Thymus (tissue), 11 donors: Measurements from ENCODE around the gene CACNA1G. TPM values are rescaled to one million over a fixed set of nuclear protein-coding genes. Genes with fewer than 3 reads are reported as not detected.

ENCODE experiments used
- DNase-seq, 9 donors: peaks; one replicate each; pipeline ENCODE4 v3.0.0-alpha.2; 2013; ENCODE audit warnings: low spot score in 9 of 9, low read depth in 6 of 9, missing footprints in 1 of 9
- H3K27ac ChIP-seq, 2 donors: one replicate each; pipeline ENCODE4 v1.5.1; 2013; ENCODE audit warnings: control low read depth in 1 of 2, low read depth in 1 of 2, low read length in 1 of 2, mild to moderate bottlenecking in 1 of 2, moderate library complexity in 1 of 2
- H3K27me3 ChIP-seq, 2 donors: one replicate each; pipeline ENCODE4 v1.5.1; 2013; ENCODE audit warnings: low read length in 1 of 2; ENCODE audit not compliant: control insufficient read depth in 2 of 2, insufficient read depth in 1 of 2
- H3K36me3 ChIP-seq, 2 donors: one replicate each; pipeline ENCODE4 v1.5.1; 2013; ENCODE audit warnings: low read length in 1 of 2, mild to moderate bottlenecking in 1 of 2, moderate library complexity in 1 of 2; ENCODE audit not compliant: control insufficient read depth in 2 of 2, insufficient read depth in 2 of 2
- H3K4me1 ChIP-seq, 2 donors: one replicate each; pipeline ENCODE4 v1.5.1; 2013; ENCODE audit warnings: low read length in 2 of 2; ENCODE audit not compliant: control insufficient read depth in 2 of 2, insufficient read depth in 2 of 2
- H3K4me3 ChIP-seq, 2 donors: one replicate each; pipeline ENCODE4 v1.5.1; 2013; ENCODE audit warnings: low read length in 2 of 2, control low read depth in 1 of 2, mild to moderate bottlenecking in 1 of 2
- H3K9me3 ChIP-seq, 2 donors: one replicate each; pipeline ENCODE4 v1.5.1; 2013; ENCODE audit warnings: low read length in 1 of 2, mild to moderate bottlenecking in 1 of 2; ENCODE audit not compliant: control insufficient read depth in 2 of 2, insufficient read depth in 1 of 2
- WGBS: extraction: QIAGEN DNeasy Blood & Tissue Kit; methylation state at CpG from one replicate; pipeline ENCODE4 v1.1.7; 2013; 5-methylcytosine and 5-hydroxymethylcytosine counted together
- polyA plus RNA-seq: library from polyadenylated mRNA; stranded (reverse); fragments of 200-250 nt; gene quantifications from one replicate; pipeline ENCODE4 v1.2.3, GENCODE V29; 2013
- total RNA-seq: library from RNA; stranded (reverse); fragments of 120-200 nt; gene quantifications from one replicate; pipeline ENCODE4 v1.2.4, GENCODE V29; 2013
- donor health status: healthy.

CACNA1G gene
- total and polyA plus RNA-seq, 2 donors, result 0.27 to 0.38 TPM

DNA sequence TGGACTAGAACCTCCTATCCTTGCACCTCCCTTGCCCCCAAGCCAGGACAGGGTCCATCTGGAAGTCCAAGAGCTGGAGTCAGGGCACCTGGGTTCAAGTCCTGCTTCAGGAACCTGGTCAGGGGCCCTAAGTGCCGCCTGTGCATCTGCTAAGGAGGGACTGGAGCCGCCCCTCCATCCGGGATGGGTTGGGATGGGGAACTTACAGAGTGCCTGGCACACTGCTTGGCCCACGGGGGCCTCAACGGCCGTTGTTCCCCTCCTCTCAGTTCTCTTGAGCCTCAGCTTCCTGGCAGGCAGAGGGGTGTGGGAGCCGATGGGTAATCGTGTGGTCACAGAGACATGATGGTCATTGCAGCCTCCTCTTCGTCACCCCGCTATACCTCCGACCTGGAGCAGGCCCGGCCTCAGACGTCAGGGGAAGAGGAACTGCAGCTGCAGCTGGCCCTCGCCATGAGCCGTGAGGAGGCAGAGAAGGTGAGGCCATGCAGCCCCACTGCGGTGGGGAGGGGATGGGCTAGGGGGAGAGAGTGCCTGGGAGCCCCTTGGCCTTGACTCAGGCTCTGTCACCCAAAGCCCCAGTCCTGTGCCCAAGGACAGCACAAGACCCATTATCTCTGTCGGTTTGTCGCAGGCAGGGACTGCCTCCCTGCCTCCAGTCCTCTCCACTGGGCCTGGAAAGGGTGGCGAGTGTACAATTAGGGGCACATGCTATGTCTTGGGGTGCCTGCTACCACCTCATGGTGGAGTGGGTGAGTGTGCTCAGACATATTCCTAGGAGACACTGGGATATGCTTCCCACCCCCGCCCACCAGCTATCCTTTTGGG lies 22.6 kb upstream of the CACNA1G start:
- DNase-seq, result no peak
- Histone ChIP-seq H3K9me3 (no peaks in the 10 kb centered on the region), H3K36me3 (no peaks in the 10 kb centered on the region), H3K4me1 (peaks cover 8 to 9% of the 10 kb centered on the region in 2 donors), H3K27ac (no peak overlapping the region), H3K4me3 (no peak overlapping the region), H3K27me3 (peaks cover 20 to 77% of the 10 kb centered on the region in 2 donors)
- WGBS, result 92% methylated on average over 20 of the region's 20 CpGs

DNA sequence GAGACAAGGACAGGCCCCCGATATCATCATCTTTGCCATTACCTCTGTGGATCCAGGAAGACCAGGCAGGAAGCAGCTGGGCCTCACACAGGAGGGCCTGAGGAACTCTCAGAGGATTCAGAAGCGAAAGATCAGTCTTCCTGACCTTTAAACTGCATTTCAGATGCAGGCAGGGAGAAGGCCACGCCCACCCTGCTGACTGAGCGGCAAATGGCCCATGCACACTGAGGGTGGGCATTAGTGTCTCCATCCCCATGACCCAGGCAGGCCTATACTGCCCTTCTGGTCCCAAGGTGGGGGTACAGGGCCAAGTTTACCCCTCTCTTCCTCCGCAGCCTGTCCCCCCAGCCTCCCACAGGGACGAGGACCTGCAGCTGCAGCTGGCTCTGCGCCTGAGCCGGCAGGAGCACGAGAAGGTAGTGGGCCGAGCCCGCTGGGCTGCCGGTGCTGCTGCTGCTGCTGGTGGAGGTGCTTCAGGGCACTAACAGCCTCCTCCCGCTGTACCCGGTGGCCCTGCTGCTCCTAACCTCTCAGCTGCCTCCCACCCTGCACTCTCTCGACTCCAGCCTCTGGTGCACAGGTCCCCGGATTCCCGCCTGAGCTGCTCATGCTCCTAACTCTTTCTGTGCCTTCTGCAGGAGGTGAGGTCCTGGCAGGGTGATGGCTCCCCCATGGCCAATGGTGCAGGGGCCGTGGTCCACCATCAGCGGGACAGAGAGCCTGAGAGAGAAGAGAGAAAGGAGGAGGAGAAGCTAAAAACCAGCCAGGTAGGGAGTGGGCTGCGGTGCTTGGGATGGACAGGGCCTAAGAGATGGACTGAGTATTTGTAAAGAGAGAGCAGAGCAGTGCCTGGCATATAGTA lies 21.7 kb upstream of the CACNA1G start:
- DNase-seq, result no peak
- H3K4me1 ChIP-seq, result peaks cover 8 to 9% of the 10 kb centered on the region in 2 donors
- peaks cover 16 to 74% of the 10 kb centered on the region in 2 donors for H3K27me3 ChIP-seq

DNA sequence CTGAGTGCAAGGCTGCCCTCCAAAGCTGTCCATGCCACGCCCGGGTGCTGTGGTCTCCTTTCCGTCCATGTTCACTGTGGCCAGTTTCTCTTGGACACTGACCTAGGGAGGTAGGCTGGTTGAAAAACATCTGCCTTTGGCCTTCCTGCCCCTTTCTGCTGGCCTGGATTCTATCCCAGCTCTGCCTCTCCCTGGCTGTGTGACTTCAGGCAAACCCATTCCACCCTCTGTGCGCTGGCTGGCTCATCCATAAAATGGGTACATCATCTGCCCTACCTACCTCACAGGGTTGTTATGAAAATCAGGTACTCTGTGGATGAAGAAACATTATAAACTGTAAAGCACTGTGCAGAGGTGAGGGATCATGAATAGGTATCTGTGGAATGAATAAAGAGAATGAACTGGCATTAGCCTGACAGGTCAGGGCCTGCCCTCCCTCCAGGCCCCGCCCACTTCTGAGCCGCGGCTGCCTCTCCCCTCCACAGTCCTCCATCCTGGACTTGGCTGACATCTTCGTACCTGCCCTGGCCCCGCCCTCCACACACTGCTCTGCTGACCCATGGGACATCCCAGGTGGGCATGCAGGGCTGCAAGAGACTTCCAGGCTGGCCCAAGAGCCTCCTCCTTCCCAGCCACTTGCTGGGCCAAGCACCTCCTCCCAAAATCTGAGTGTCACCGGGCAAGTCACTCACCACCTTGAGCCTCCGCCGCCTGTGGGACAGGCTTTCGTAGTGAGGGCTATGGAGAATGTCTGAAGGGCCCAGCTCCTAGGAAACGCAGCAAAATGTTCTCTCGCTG lies 20.6 kb upstream of the CACNA1G start:
- H3K9me3 ChIP-seq, result no peaks in the 10 kb centered on the region
- DNase-seq, result no peak
- H3K27ac ChIP-seq, result no peak overlapping the region
- H3K36me3 ChIP-seq, result no peaks in the 10 kb centered on the region
- WGBS, result 85% methylated on average over 15 of the region's 15 CpGs
- peaks cover 12 to 74% of the 10 kb centered on the region in 2 donors for H3K27me3 ChIP-seq
- H3K4me1 ChIP-seq, result peaks cover 8 to 9% of the 10 kb centered on the region in 2 donors
- no peak overlapping the region for H3K4me3 ChIP-seq

More for the DNA sequence above, 21.7 kb upstream of the CACNA1G start:
- H3K36me3 ChIP-seq, result no peaks in the 10 kb centered on the region
- no peaks in the 10 kb centered on the region for H3K9me3 ChIP-seq
- no peak overlapping the region for H3K4me3 ChIP-seq
- WGBS, result 87% methylated on average over 20 of the region's 20 CpGs
- H3K27ac ChIP-seq, result no peak overlapping the region

DNA sequence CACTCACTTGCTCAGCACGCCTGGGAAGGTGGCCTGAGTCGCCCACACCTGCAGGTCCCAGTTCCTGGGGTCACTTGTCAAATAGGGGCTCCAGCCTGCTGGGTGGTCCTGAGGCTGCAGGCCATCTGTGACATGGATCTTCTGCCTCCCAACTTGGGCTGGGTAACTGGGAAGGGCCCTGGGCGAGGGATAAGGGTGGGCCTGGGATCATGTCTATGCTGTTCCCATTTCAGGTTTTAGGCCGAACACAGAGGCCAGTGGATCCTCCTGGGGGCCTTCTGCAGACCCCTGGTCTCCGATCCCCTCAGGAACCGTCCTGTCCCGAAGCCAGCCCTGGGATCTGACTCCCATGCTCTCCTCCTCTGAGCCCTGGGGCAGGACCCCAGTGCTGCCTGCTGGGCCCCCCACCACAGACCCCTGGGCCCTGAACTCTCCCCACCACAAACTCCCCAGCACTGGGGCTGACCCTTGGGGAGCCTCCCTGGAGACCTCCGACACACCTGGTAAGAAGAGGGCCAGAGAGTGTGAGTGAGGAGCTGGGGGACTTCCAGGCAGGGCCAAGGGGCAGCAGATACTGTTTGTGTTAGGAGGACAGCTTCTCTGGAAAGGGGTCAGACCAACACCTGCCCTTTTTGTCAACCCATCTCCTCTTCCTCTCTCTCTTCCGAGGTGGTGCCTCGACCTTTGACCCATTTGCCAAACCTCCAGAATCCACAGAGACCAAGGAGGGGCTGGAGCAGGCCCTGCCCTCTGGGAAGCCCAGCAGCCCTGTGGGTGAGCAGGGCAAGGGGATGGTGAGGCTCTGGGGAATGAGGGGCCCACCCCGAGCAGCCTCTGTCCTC lies 19.7 kb upstream of the CACNA1G start:
- H3K4me1 ChIP-seq, result peaks cover 8 to 9% of the 10 kb centered on the region in 2 donors
- no peaks in the 10 kb centered on the region for H3K36me3 ChIP-seq
- DNase-seq, result no peak
- no peak overlapping the region for H3K4me3 ChIP-seq
- 97% methylated on average over 11 of the region's 11 CpGs for WGBS
- H3K27ac ChIP-seq, result no peak overlapping the region
- no peaks in the 10 kb centered on the region for H3K9me3 ChIP-seq
- H3K27me3 ChIP-seq, result peaks cover 10 to 74% of the 10 kb centered on the region in 2 donors

DNA sequence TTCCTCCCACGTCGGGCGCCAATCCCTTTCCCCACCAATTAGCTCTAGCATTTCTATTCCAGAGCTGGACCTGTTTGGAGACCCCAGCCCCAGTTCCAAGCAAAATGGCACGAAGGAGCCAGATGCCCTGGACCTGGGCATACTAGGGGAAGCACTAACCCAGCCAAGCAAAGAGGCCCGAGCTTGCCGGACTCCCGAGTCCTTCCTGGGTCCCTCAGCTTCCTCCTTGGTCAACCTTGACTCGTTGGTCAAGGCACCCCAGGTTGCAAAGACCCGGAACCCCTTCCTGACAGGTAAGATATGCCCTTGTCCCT lies 19.2 kb upstream of the CACNA1G start:
- Histone ChIP-seq H3K4me1 (peaks cover 8 to 9% of the 10 kb centered on the region in 2 donors), H3K27ac (no peak overlapping the region)
- 80% methylated on average over 9 of the region's 9 CpGs for WGBS

DNA sequence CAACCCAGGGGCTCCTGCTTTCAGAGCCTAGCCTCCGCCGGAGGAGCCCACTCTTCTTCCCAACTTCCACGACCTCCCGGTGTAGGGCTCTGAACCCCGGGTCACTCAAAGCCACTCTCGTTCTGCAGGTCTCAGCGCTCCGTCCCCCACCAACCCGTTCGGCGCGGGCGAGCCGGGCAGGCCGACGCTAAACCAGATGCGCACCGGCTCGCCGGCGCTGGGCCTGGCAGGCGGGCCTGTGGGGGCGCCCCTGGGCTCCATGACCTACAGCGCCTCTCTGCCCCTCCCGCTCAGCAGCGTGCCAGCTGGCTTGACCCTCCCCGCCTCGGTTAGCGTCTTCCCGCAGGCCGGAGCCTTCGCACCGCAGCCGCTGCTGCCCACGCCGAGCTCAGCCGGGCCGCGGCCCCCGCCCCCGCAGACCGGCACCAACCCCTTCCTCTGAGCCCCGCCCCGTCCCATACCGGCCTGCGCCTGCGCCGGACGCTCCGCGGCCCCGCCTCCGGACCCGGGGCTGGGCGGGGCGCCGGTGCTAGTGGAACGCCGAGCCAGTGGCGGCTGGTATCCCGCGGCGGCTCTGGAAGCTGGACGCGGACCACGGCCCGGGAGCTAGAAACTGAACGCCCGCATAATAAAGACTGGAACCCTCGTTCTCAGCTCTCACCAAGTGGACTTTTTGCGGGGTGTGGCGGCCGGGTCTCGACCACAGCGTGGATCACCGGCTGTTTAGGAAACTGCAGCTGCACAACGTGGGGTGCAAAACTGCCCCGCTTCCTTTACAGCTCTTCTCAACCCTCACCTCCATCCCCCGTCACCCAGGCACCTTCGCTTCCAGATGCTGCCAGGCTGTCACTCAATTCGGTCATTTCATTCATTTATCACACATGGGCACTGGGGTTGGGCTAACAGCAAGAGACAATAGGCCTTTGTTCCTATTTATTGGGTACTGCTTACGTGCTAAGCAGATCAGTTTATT lies 18.5 kb upstream of the CACNA1G start:
- no peaks in the 10 kb centered on the region for H3K36me3 ChIP-seq
- H3K27me3 ChIP-seq, result peaks cover 10 to 78% of the 10 kb centered on the region in 2 donors
- H3K4me1 ChIP-seq, result peaks cover 8 to 13% of the 10 kb centered on the region in 2 donors
- H3K27ac ChIP-seq, result peak overlapping the region in 1 of 2 donors; percentile 37
- H3K4me3 ChIP-seq, result peak overlapping the region; percentile 42 to 61
- 4% methylated on average over 82 of the region's 82 CpGs for WGBS
- peak in 8 of 9 donors; percentile 24 to 84 (median 60) for DNase-seq
- no peaks in the 10 kb centered on the region for H3K9me3 ChIP-seq

More for the DNA sequence above, 19.2 kb upstream of the CACNA1G start:
- no peaks in the 10 kb centered on the region for H3K36me3 ChIP-seq
- H3K9me3 ChIP-seq, result no peaks in the 10 kb centered on the region
- H3K4me3 ChIP-seq, result peak overlapping the region in 1 of 2 donors; percentile 61
- DNase-seq, result no peak
- H3K27me3 ChIP-seq, result peaks cover 10 to 74% of the 10 kb centered on the region in 2 donors

DNA sequence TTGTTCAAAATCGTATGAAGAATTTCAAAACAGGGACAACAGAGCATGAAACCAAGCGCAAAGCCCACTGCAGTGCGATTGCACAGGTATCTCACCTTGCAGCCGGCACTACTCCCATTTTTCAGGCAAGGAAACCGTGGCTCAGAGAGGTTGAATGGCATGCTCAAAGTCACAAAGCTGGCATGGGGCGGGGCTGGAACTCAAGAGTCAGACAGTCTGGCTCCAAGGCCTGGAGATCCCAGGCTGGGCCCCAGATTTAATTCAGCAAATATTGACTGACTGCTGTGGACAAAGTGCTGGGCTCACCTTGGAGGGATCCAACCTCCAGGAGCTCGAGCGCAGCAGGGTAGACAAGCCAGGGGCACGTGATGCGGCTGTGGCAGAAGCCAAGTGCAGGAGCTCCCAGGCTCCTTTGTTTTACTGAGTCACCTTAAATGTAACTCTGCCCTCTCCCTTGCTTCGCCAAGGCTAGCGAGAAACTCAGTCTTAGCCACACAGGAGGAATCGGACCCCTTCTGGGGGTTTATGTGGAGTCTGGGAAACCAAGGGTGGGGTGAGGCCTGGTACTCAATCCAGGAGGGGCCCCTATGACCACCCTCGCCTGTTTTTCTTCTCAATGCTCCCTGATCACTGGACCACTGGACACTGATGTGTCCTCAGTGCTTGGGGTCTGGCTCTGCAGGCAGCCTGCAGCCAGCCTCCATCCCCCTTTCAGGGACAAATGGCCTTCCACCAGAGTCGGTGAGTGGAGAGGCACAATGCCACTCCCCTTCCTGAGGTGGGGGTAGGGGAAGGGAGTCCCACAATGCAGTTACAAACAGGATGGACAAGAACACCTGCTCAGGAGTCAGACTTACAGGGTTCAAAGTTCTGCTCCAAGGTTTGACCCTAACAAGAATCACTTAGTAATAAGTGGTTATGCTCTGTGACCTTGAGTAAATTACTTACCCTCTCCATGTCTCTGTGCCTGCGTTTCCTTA lies 17.4 kb upstream of the CACNA1G start:
- H3K27me3 ChIP-seq, result peaks cover 10 to 84% of the 10 kb centered on the region in 2 donors
- peaks cover 8 to 13% of the 10 kb centered on the region in 2 donors for H3K4me1 ChIP-seq
- no peaks in the 10 kb centered on the region for H3K9me3 ChIP-seq
- no peak overlapping the region for H3K27ac ChIP-seq
- H3K36me3 ChIP-seq, result no peaks in the 10 kb centered on the region
- 94% methylated on average over 16 of the region's 16 CpGs for WGBS
- no peak for DNase-seq
- no peak overlapping the region for H3K4me3 ChIP-seq
